ENCODE results near the gene MORN1.

MORN1 gene

GRCh38 chr1:2419416-2419815 is 28.1 kb upstream of the MORN1 start:
- no peak for DNase-seq (ENCODE audit: low read depth, low spot score)

- DNase-seq (ENCODE audit: low read depth, low spot score): no peak
Observed at GRCh38 chr1:2418791-2419320, 27.5 kb upstream of the MORN1 start.

GRCh38 chr1:2417833-2418225 is 26.5 kb upstream of the MORN1 start:
- DNase-seq (ENCODE audit: low read depth, low spot score): no peak

GRCh38 chr1:2417083-2417832 is 25.9 kb upstream of the MORN1 start:
- DNase-seq (ENCODE audit: low read depth, low spot score): no peak

GRCh38 chr1:2416403-2416802 is 25.0 kb upstream of the MORN1 start:
- DNase-seq (ENCODE audit: low read depth, low spot score): no peak

- DNase-seq (ENCODE audit: low read depth, low spot score): no peak
Observed at GRCh38 chr1:2415801-2416208, 24.5 kb upstream of the MORN1 start.

GRCh38 chr1:2415337-2415736 is 24.0 kb upstream of the MORN1 start:
- DNase-seq (ENCODE audit: low read depth, low spot score): no peak

- peak; percentile 81 for DNase-seq (ENCODE audit: low read depth, low spot score)
Observed at GRCh38 chr1:2414297-2414958, 23.1 kb upstream of the MORN1 start.

- peak; percentile 40 for DNase-seq (ENCODE audit: low read depth, low spot score)
Observed at GRCh38 chr1:2413495-2414296, 22.3 kb upstream of the MORN1 start.

- DNase-seq (ENCODE audit: low read depth, low spot score): peak; percentile 71
Observed at GRCh38 chr1:2412773-2413494, 21.6 kb upstream of the MORN1 start.

- peak; percentile 91 for DNase-seq (ENCODE audit: low read depth, low spot score)
Observed at GRCh38 chr1:2412395-2412772, 21.0 kb upstream of the MORN1 start, which contains the start of gene PEX10. PEX10 (minus strand) TSS chr1:2412564; CDS start chr1:2412502, 62 bp downstream.

- peak; percentile 36 for DNase-seq (ENCODE audit: low read depth, low spot score)
Observed at GRCh38 chr1:2411801-2412394, 20.5 kb upstream of the MORN1 start.

GRCh38 chr1:2409745-2410144 is 18.4 kb upstream of the MORN1 start:
- no peak for DNase-seq (ENCODE audit: low read depth, low spot score)

GRCh38 chr1:2408859-2409276 is 17.5 kb upstream of the MORN1 start:
- DNase-seq (ENCODE audit: low read depth, low spot score): no peak

GRCh38 chr1:2408456-2408855 is 17.1 kb upstream of the MORN1 start:
- DNase-seq (ENCODE audit: low read depth, low spot score): no peak

- DNase-seq (ENCODE audit: low read depth, low spot score): no peak
Observed at GRCh38 chr1:2407991-2408275, 16.6 kb upstream of the MORN1 start.

- DNase-seq (ENCODE audit: low read depth, low spot score): no peak
Observed at GRCh38 chr1:2407166-2407990, 16.0 kb upstream of the MORN1 start.

GRCh38 chr1:2406451-2407041 is 15.2 kb upstream of the MORN1 start:
- peak; percentile 44 for DNase-seq (ENCODE audit: low read depth, low spot score)

GRCh38 chr1:2405588-2406295 is 14.4 kb upstream of the MORN1 start:
- no peak for DNase-seq (ENCODE audit: low read depth, low spot score)

All from ELF-1 (cell line).